AG04450 (cell line): ENCODE results near the gene ST3GAL4. TPM values are rescaled to one million over a fixed set of nuclear protein-coding genes. Genes with fewer than 3 reads are reported as not detected.

Experiments used
- CTCF ChIA-PET: fragments of 300-600, 350-600 bp; formaldehyde crosslinking; extraction: SDS; loops from one replicate; lab custom pipeline; 2022; ENCODE audit warnings: antibody characterized with exemption, inconsistent platforms; lab: Charles Lee
- POLR2A ChIA-PET: fragments of 350-600 bp; formaldehyde crosslinking; extraction: SDS; loops from one replicate; lab custom pipeline; 2021; ENCODE audit warnings: antibody characterized with exemption, inconsistent platforms; lab: Yijun Ruan, JAX
- DNase-seq: peaks from one replicate; pipeline ENCODE4 v3.0.0-alpha.2; 2011; ENCODE audit warnings: low read depth, low spot score
- H3K27ac ChIP-seq: one replicate; pipeline ENCODE4 v1.5.1; 2012; ENCODE audit warnings: low read depth, low read length, control low read depth
- H3K27me3 ChIP-seq: one replicate; pipeline ENCODE4 v1.6.0; 2012; ENCODE audit warnings: low read length; ENCODE audit not compliant: control insufficient read depth, insufficient read depth
- H3K4me3 ChIP-seq: 2 replicates; pipeline ENCODE4 v1.5.1; 2011; ENCODE audit warnings: mild to moderate bottlenecking, low read depth, low read length, control low read depth
- H3K9me3 ChIP-seq: 2 replicates; pipeline ENCODE4 v1.5.1; 2012; ENCODE audit warnings: low read length; ENCODE audit not compliant: control insufficient read depth, insufficient read depth
- polyA plus RNA-seq: library from polyadenylated mRNA; depleted of rRNA; stranded (reverse); fragments of >200 nt; gene quantifications from 2 replicates; pipeline ENCODE4 v1.2.3, GENCODE V29; 2011
- TF ChIP-seq, protein P1 (sequence below): IDR thresholded peaks from 2 replicates; pipeline ENCODE4 v1.5.1; 2011; ENCODE audit warnings: low read depth, low read length, control low read depth, inconsistent platforms

Gene ST3GAL4
- polyA plus RNA-seq, 1 experiment = 13.1 TPM

DNA sequence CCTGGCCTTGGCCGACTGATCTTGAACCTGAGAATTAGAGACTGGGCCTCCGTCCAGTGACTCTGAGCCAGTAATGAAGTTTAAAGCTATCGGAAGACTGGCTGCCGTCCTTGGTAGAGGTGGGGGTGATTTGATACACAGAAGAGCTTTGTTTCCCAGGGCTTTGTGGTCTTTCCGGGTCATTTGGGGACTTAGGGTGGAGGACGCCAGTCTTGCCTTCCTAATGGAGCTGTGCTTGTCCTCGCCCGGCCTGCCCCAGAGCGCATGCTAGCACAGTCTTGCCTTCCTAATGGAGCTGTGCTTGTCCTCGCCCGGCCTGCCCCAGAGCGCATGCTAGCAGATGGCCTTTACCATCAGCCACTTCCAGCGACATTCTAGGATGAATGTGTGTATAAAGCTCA, 65.8 kb downstream of the ST3GAL4 start:
- no peak for DNase-seq
- ChIA-PET POLR2A (interaction anchor here (1.2 kb wide), 2 partner anchors 9 to 117 kb away, joined by 3 to 4 read pairs; partner anchors contain the start of gene DCPS), CTCF (interaction anchor here (1.0 to 5.9 kb wide), 4 partner anchors 20 to 569 kb away, joined by 3 to 41 read pairs (median 22); no protein-coding TSS in a partner anchor)
- H3K9me3 ChIP-seq = no peaks in the 10 kb centered on the region
- H3K27ac ChIP-seq = no peak overlapping the region
- TF ChIP-seq, protein P1, sequence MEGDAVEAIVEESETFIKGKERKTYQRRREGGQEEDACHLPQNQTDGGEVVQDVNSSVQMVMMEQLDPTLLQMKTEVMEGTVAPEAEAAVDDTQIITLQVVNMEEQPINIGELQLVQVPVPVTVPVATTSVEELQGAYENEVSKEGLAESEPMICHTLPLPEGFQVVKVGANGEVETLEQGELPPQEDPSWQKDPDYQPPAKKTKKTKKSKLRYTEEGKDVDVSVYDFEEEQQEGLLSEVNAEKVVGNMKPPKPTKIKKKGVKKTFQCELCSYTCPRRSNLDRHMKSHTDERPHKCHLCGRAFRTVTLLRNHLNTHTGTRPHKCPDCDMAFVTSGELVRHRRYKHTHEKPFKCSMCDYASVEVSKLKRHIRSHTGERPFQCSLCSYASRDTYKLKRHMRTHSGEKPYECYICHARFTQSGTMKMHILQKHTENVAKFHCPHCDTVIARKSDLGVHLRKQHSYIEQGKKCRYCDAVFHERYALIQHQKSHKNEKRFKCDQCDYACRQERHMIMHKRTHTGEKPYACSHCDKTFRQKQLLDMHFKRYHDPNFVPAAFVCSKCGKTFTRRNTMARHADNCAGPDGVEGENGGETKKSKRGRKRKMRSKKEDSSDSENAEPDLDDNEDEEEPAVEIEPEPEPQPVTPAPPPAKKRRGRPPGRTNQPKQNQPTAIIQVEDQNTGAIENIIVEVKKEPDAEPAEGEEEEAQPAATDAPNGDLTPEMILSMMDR = no peak
- no peaks in the 10 kb centered on the region for H3K27me3 ChIP-seq
- no peak overlapping the region for H3K4me3 ChIP-seq

DNA sequence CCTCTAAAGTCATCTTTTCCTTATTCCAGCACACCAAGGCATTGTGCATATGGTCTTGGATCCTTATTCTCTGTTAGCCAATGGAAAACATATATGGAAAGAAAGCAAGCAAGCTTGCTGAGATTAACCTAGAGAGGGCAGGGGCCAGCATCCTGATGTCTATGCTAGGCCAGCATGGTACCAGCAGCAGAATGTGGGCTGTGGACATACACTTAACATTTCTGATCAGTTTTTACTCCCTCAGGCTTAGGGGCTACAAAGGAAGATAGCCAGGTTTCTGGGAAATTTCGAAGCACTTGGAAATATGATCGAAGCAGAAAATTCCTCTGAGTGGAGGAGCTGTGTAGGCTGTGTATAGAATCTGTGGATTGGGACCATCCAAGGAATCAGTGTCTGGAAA, 67.0 kb downstream of the ST3GAL4 start:
- no peaks in the 10 kb centered on the region for H3K9me3 ChIP-seq
- ChIA-PET CTCF (no interaction called here), POLR2A (interaction anchor here (1.2 kb wide), 2 partner anchors 8 to 118 kb away, joined by 3 to 4 read pairs; partner anchors contain the start of gene DCPS)
- no peak overlapping the region for H3K27ac ChIP-seq
- DNase-seq = no peak
- no peak overlapping the region for H3K4me3 ChIP-seq
- TF ChIP-seq, protein P1 = no peak
- H3K27me3 ChIP-seq = no peaks in the 10 kb centered on the region

DNA sequence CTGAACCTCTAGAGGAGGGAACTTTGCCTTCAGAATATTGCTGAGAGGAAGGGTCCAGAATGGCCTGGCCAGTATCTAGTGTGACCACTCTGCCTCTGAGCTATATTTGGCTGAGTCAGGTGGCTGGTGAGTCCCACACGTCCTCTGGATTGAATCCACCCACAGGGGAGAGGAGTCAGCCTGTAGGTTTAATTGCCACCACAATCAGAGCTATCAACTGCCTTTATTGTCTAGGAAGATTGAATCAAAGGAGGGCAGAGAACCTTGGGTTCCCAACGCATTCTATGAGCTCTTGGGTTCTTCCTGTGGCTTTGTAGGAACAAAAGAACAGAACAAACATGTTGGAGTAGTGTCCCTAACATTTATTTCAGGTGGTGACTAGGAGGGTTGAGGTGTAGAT, 67.7 kb downstream of the ST3GAL4 start:
- no peak overlapping the region for H3K27ac ChIP-seq
- no peaks in the 10 kb centered on the region for H3K27me3 ChIP-seq
- TF ChIP-seq, protein P1 = no peak
- ChIA-PET POLR2A (no interaction called here), CTCF (no interaction called here)
- no peak for DNase-seq
- no peak overlapping the region for H3K4me3 ChIP-seq
- no peaks in the 10 kb centered on the region for H3K9me3 ChIP-seq

DNA sequence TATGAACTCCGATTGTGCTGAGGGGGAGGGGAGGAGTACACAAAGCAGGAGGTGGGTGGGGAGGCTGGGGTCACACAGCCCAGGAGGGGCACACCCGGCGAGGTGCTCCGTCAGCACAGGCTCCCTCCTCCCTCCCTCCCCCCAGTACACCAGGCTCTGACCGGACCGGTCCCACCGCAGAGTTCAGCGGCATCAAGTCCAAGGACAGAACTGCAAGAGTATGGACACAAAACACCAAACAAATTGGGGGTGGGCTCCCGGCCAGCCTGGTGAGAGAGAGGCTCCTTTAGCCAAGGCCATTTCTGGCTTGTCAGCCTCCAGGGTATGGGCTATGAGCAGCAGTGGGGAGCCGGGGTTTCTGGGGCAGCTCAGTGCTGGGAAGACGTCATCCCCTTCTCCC, 68.3 kb downstream of the ST3GAL4 start:
- no peak overlapping the region for H3K4me3 ChIP-seq
- DNase-seq = no peak
- no peaks in the 10 kb centered on the region for H3K27me3 ChIP-seq
- CTCF ChIA-PET = no interaction called here
- TF ChIP-seq, protein P1 = no peak
- H3K9me3 ChIP-seq = no peaks in the 10 kb centered on the region
- no peak overlapping the region for H3K27ac ChIP-seq
- POLR2A ChIA-PET = no interaction called here

DNA sequence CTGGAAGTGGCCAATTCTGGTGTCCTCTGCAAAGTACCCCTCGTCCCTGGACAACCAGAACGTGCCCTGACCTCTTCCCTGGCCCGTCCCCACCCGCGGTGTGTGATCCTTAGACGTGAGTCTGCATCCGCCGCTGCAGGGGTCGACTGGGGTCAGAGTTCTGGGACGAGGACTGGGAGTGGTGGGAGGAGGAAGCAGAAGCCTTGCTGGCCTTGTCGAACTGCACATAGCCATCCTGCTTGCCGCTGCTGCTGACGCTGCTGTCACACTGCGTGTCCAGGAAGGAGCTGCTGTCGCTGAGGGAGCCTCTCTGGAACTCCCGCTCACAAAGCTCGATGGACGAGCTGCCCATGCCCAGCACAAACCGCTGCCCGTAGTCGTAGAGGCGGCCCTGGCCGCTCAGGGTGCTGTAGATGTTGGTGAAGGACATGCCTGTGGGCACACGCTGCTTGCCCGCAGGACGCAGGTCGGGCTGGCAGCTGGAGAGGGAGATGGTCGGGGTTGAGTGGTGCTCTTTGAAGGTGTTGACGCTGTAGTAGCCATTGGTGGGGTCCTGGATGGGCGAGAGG, 69.1 kb downstream of the ST3GAL4 start:
- DNase-seq = no peak
- no peak overlapping the region for H3K27ac ChIP-seq
- H3K27me3 ChIP-seq = no peaks in the 10 kb centered on the region
- H3K9me3 ChIP-seq = no peaks in the 10 kb centered on the region
- ChIA-PET POLR2A (interaction anchor here (0.5 kb wide), 1 partner anchor 125 kb away, joined by 3 read pairs; no protein-coding TSS in a partner anchor), CTCF (no interaction called here)
- TF ChIP-seq, protein P1 = no peak
- H3K4me3 ChIP-seq = no peak overlapping the region
